ENCODE results near the gene KCTD10.
"Not testable (repeated sequence)": the region's sequence is repeated elsewhere in the genome, so short reads cannot be mapped to it uniquely, and the experiment has no call there.

KCTD10 gene

GRCh38 chr12:109475121-109475520, 2.0 kb downstream of the KCTD10 start:
- no peak for TF ChIP-seq CTCF (IDR thresholded peaks at IDR 0.05; ENCODE audit: low read depth, low read length)
- peak overlapping the region in 1 of 2 donors; percentile 90 for H3K4me3 ChIP-seq (replicated peaks in 1 of 2; ENCODE audit: low read depth in 2 of 2, low read length in 2 of 2)
- no peak for DNase-seq (ENCODE audit: low read depth in 2 of 2)

- not testable (repeated sequence) for H3K4me3 ChIP-seq (replicated peaks in 1 of 2; ENCODE audit: low read depth in 2 of 2, low read length in 2 of 2); DNase-seq (ENCODE audit: low read depth in 2 of 2)
These were observed 3.4 kb downstream of the KCTD10 start for GRCh38 chr12:109473526-109474270.

DNA sequence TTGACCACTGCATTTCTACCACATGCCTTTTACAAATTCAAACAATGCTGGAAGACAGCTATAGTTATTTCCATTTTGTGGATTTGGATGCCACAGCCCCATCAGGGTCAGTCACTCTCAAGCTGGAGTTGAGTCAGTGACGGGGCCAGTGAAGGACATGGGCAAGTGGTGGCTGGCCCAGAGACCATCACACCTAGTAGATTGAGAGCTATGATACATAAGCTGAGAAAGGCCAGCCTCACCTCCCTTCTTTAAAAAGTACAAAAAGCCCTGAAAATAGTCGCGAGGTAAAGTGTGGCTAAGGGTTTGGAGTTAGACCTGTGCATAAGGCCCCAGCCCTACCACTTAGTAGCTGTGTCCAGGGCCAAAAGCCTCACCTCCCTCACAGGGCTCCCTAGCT, 4.1 kb downstream of the KCTD10 start:
- no peak for DNase-seq (ENCODE audit: low read depth in 2 of 2)
- no peak overlapping the region for H3K4me3 ChIP-seq (replicated peaks in 1 of 2; ENCODE audit: low read depth in 2 of 2, low read length in 2 of 2)
- TF ChIP-seq CTCF (IDR thresholded peaks at IDR 0.05; ENCODE audit: low read depth, low read length) = no peak

GRCh38 chr12:109469517-109469916, 7.6 kb downstream of the KCTD10 start:
- no peak for DNase-seq (ENCODE audit: low read depth in 2 of 2)
- H3K4me3 ChIP-seq (replicated peaks in 1 of 2; ENCODE audit: low read depth in 2 of 2, low read length in 2 of 2) = no peak overlapping the region
- no peak for TF ChIP-seq CTCF (IDR thresholded peaks at IDR 0.05; ENCODE audit: low read depth, low read length)

GRCh38 chr12:109467978-109468676, 9.0 kb downstream of the KCTD10 start:
- no peak overlapping the region for H3K4me3 ChIP-seq (replicated peaks in 1 of 2; ENCODE audit: low read depth in 2 of 2, low read length in 2 of 2)
- DNase-seq (ENCODE audit: low read depth in 2 of 2) = no peak
- TF ChIP-seq CTCF (IDR thresholded peaks at IDR 0.05; ENCODE audit: low read depth, low read length) = no peak

- no peak overlapping the region for H3K4me3 ChIP-seq (replicated peaks in 1 of 2; ENCODE audit: low read depth in 2 of 2, low read length in 2 of 2)
- TF ChIP-seq CTCF (IDR thresholded peaks at IDR 0.05; ENCODE audit: low read depth, low read length) = no peak
- no peak for DNase-seq (ENCODE audit: low read depth in 2 of 2)
These were observed 10.3 kb downstream of the KCTD10 start for GRCh38 chr12:109466821-109467220.

GRCh38 chr12:109466305-109466704, 10.8 kb downstream of the KCTD10 start:
- no peak for DNase-seq (ENCODE audit: low read depth in 2 of 2)
- H3K4me3 ChIP-seq (replicated peaks in 1 of 2; ENCODE audit: low read depth in 2 of 2, low read length in 2 of 2) = no peak overlapping the region
- no peak for TF ChIP-seq CTCF (IDR thresholded peaks at IDR 0.05; ENCODE audit: low read depth, low read length)
